22Rv1 (cell line): ENCODE results near the gene MORN1.

Source experiments
- ZFX ChIP-seq: fragments of 450-650 bp; IDR thresholded peaks from 2 replicates; pipeline ENCODE4 v1.6.1; 2017; ENCODE audit warnings: antibody characterized with exemption, borderline replicate concordance
- TF ChIP-seq, protein P1 (sequence below): fragments of 450-650 bp; IDR thresholded peaks from 2 replicates; pipeline ENCODE4 v1.5.1; 2017; ENCODE audit warnings: mild to moderate bottlenecking

- TF ChIP-seq, protein P1, sequence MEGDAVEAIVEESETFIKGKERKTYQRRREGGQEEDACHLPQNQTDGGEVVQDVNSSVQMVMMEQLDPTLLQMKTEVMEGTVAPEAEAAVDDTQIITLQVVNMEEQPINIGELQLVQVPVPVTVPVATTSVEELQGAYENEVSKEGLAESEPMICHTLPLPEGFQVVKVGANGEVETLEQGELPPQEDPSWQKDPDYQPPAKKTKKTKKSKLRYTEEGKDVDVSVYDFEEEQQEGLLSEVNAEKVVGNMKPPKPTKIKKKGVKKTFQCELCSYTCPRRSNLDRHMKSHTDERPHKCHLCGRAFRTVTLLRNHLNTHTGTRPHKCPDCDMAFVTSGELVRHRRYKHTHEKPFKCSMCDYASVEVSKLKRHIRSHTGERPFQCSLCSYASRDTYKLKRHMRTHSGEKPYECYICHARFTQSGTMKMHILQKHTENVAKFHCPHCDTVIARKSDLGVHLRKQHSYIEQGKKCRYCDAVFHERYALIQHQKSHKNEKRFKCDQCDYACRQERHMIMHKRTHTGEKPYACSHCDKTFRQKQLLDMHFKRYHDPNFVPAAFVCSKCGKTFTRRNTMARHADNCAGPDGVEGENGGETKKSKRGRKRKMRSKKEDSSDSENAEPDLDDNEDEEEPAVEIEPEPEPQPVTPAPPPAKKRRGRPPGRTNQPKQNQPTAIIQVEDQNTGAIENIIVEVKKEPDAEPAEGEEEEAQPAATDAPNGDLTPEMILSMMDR: no peak
- no peak for TF ChIP-seq ZFX
These were observed 15.5 kb downstream of the MORN1 start for GRCh38 chr1:2375923-2376260.
